Hematopoietic multipotent progenitor cell treated with erythropoietin and hydrocortisone succinate and interleukin-3 and kit ligand, for 8 days (in vitro differentiated cells): Measurements from ENCODE around the gene PKNOX2.

ENCODE experiments used
- DNase-seq: peaks from one replicate; pipeline ENCODE4 v3.0.0-alpha.2; 2015

The PKNOX2 gene

DNA sequence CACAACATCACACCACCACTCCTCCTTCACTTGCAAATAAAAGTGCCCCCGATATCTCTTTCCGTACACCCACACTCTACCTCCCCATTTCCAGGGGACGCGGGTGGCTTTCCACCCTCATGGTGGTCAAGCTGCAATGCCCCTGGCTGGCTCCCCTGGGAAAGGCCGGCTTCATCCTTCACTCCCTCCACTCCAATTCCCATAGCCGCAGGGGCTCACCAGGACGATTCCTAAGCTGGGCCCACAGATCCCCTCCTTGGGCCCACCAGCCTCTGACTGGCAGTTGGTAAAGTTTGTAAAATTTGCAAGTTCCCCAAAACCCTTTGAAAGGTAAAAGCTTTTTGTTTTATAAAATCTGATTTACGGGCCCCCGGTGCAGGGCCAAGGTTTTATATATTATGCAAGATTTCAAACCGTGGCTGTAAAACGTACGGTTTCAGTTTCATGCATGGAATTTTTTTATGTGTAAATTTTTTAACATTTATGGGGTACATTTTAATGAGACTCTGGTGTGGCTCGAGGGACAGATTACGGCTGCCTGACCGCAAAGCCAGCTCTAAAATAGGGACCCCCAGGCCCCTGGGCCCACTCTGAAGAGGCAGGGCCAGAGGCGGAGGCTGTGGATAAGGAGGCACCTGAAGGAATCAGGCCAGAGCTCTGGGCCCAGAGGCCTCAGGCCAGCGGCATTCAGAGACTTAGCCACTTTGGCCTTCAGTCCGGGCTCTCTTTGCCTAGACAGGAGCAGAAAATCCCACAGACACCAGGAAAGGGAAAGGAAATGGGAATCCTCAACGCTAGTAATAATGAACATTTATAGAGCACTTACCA is 225.0 kb downstream of the PKNOX2 start:
- DNase-seq = no peak

GRCh38 chr11:125390946-125391345 is 226.4 kb downstream of the PKNOX2 start:
- no peak for DNase-seq

DNA sequence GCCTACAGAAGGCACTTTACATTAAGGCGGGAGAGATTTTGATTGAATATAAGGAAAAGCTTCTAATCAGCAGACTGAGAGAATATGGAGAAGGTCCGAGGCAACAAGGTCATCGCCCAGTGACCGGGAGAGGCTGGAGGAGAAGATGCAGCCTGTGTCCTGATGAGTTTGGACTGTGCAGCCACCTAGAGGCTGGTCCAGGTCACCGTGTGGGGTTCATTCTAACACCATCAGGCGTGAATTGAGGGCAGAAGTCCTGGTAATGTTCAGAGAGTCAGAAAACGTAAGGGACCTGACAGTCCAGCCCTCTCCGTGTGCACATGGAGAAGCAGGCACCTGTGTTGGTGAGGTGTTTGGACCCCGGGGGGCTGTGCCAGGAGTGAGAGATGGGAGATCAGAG is 228.8 kb downstream of the PKNOX2 start:
- no peak for DNase-seq

GRCh38 chr11:125394296-125394695 is 229.7 kb downstream of the PKNOX2 start:
- no peak for DNase-seq

GRCh38 chr11:125397421-125397820 is 232.9 kb downstream of the PKNOX2 start:
- no peak for DNase-seq

DNA sequence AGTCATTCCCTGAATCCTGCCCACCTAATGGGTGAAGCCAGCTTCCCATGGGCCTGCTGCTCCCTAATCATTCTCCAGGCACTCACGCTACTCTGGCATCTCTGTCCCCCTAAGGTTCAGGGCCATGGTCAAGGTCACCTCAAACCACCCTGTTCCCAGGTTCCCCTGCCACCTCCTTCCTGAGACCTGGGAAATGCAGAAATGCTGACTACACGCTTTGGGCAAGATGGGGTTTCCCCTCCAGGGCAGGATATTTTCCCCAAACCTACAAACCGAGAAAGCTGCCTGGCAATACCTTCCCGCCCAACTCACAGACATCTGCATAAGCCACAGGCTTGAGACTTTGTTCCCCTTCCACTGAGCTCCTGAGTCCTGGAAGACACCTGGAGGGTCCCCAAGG is 233.9 kb downstream of the PKNOX2 start:
- no peak for DNase-seq

DNA sequence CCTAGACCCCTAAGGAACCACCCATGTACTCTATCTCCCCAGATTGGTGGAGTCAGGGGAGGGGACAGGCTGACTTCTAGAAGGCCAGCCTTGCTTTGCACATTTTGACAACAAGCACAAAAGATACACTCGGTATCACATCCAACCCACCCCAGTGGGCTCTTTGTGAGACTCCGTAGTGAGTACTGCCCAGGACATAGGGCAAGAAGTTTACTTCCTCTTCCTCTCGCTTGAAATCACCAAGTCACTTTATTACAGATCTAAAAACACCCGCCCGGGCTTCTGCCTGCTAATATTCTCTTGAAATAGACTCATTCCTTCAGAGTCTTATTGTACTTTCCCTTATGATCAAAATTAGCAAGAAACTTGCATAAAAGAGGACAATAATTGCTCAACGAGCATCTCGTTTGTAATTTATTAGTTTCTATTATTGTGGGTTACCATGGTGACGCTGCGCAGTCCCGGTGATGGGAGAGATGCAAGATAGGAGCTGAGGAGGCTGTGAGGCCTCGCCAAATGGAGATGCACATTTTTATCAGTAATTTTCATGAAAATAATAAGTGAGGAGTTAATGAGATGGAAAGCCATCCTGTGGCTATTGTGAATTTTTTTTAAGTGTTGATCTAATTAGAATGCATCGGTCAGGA is 234.6 kb downstream of the PKNOX2 start:
- no peak for DNase-seq

- no peak for DNase-seq
Observed at GRCh38 chr11:125399945-125400344, 235.4 kb downstream of the PKNOX2 start.

DNA sequence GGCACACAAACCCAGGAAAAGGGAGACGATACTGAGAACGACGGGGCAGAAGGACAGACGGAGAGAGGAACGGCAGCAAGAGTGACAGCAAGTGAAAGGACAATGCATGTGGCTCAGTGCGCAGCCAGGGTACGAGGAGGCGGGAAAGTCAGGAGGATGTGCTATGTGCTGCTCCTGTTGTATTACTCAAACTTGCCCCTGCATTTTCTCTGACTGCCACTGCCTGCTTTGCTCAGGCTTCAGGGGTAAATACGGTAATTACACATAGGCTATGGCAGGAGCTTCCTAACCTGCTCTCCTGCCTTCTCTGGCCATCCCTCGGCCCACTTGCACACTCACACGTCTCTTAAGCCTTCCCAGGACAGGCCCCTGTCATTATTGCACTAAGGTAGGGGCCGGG is 236.7 kb downstream of the PKNOX2 start:
- no peak for DNase-seq

DNA sequence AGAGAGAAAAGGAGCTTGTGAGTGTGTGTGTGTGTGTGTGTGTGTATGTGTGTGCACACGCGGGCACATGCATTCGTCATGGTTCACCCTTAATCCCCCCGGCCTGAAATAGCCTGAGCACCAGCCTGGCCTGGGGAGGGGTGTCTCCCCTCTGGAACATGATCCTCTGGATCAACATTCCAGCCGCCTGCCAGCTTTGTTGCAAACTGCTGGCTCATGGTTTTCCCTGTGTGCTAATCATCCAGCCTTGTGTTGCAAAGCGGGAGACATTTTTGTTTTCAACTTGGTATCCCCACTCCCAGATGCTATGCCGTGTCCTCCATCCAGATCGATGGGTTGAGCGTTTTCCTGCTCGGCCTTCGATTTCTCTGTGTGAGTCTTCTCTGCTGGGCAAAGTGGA is 237.2 kb downstream of the PKNOX2 start:
- DNase-seq = no peak

GRCh38 chr11:125402435-125402834 is 237.9 kb downstream of the PKNOX2 start:
- no peak for DNase-seq

- DNase-seq = no peak
Observed at GRCh38 chr11:125404157-125404810, 239.7 kb downstream of the PKNOX2 start.

- peak; percentile 20 for DNase-seq
Observed at GRCh38 chr11:125404811-125405790, 240.6 kb downstream of the PKNOX2 start.

GRCh38 chr11:125407046-125407445 is 242.5 kb downstream of the PKNOX2 start:
- DNase-seq = no peak

DNA sequence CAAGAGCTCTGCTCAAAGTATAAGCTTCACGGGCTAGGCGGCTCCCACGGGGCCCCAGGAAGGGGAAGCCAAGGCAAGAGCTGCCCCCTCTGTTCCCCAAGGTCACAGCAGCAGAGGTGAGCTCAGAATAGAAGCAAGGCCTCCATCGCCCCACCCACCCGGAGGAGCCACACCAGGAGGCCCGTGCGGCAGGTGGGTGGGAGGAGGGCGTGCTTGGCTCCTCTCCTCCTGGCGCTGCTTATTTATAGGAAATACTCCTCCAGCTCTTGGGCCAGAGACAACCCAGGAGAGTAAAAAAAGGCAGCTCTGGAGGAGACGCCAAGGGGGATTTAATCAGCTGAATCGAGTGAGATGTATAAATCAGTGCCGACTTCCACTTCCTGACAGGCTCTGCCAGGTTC is 243.8 kb downstream of the PKNOX2 start:
- no peak for DNase-seq

DNA sequence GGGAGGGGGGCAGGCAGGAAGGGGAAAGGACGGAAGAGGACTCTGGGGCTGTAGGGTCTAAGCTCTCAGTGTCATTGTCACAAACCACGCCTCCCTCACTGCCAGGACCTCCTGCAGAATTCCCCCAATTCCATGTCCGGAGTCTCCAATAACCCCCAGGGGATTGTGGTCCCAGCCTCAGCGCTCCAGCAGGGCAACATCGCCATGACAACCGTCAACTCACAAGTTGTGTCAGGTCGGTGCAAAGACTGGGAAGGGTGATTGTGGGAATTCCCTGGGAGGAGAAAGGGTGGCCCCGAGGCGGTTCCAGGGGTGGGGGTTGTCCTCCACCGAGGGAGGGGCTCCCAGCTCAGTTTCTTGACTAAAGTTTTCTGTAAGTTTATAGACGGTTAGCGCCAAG is 245.5 kb downstream of the PKNOX2 start:
- DNase-seq = no peak

DNA sequence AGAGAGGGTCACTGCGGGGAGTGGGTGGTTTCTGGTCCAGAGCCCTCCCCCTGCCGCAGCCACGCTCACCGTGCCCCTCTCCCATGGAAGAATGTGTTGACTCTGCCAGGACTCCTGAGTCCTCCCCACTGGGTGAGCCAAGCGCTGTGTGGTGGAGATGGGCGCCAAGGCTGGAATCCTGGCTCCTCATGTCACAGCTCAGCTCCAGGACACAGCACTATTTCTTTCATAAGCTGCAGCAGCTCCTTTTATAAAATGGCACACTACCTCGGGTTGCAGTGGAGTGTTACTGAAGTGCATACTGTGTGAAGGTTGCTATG is 247.6 kb downstream of the PKNOX2 start:
- DNase-seq = no peak

GRCh38 chr11:125412509-125412908 is 248.0 kb downstream of the PKNOX2 start:
- DNase-seq = no peak

DNA sequence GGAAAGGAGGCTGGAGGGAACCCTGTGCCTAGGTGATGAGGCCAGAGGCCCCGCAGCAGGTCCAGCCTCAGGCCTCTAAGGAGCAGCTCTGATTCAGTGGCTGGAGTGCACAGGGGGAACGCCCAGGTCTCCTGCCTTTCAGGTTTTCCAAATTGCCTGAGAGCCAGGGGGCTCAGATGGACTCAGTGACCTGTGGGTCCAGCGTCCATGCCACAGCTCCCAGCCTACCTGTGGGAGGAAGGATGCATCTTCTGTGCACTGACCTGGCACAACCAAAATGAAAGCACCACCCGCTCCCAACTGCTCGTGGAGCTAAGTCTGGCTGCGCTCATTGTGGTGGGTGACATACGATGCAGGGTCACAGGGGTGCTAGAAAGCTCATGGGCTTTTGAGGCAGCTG is 248.7 kb downstream of the PKNOX2 start:
- no peak for DNase-seq

DNA sequence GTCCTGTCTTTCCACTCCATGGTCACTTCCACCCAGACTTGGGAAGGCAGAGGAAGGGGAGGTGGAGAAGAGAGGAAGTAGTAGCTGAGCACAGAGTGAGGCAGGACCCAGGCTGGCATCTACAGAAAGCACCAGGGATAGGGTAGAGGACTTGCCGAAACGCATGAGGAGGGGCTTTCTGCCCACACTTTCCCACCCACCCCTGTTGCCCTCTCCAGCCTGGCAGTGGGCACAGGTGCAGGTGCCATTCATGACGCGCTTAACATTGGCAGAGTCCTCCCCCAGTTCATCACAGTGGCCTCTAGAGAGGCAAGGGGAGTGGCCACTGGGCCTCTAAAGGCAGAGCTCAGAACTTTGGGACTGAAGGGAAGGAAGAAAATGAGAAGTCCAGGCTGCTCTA is 249.6 kb downstream of the PKNOX2 start:
- DNase-seq = no peak

DNA sequence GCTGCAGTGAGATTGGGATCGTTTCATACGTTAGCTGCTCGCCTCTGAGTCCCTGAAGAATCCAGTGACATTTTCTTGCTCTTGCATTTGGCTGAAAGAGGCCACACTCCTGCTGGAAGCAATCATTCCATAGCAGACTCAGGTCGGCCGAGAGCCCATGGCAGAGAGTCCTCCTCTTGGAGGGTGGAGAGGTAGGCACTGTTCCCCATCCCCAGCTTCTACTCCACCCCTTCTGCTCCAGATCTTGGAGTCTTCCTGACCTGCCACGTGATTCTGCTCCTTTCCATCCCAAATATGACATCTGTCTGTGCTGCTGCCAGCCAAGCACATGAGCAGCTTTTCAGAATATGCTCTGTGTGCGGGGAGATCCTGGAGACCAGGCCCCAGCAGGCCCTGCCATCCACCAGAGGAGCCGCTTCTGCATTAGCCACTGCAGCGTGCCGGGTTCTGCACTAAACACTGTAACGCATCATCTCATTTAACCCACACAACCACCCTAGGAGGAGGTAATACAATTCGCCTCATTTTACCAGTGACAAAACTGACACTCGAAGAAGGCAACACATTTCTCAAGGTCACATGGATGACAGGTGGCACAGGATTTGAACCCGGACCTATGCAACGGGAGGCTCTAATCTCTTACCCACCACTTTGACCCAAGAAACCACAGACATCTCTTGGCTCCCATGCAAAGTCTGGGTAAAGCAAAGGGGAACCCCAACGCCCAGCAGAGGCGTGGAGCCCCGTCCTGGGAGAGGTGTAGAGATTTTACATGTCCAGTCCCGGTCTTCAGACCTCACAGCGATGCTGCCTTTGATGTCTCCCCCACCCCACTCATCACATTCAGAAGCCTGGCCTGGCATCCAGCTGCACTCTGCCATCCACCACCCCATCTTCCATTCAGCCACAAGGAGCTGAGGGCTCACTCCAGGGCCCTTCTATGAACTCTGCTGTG is 252.7 kb downstream of the PKNOX2 start:
- no peak for DNase-seq

DNA sequence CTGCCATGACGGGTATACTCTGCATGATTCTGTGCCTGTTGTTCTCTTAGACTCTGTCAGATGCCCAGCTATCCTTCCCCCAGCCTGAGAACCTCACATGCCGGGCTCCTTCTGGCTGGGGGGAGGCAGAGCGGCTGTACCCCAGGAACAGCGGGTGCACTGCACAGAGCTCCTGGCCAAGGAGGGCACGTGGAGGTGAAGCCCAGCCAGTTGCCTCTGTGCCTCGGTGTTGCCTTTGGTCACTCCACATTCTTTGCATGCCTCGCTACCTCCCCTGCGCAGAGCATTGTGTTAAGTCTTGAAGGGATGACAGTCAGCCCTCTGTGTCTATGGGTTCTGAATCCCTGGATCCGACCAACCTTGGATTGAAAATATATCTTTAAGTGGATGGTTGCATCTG is 253.8 kb downstream of the PKNOX2 start:
- DNase-seq = no peak
